Body of pancreas (tissue), 4 donors: ENCODE data around the gene FAM169A.

Experiments used
- CTCF ChIP-seq, 7 experiments: fragments of 450-650 bp in 4 of 7; fragments of 200-600 bp in 3 of 7; sonication (generic) in 3 of 7; IDR thresholded peaks; one replicate each; pipeline ENCODE4 v1.5.1; 2016 to 2019; ENCODE audit warnings: antibody characterized with exemption in 7 of 7
- POLR2A ChIP-seq, 3 donors: fragments of 450-650 bp; IDR thresholded peaks; one replicate each; pipeline ENCODE4 v1.6.1; 2016; ENCODE audit warnings: antibody characterized with exemption in 3 of 3, mild to moderate bottlenecking in 2 of 3

- TF ChIP-seq CTCF (IDR thresholded peaks at IDR 0.05) (no peak), POLR2A (IDR thresholded peaks at IDR 0.05) (no peak)
Observed at GRCh38 chr5:74772359-74772758, 93.8 kb downstream of the FAM169A start.
